IMR-90 (cell line): ENCODE data around the gene WNT8B. TPM values are rescaled to one million over a fixed set of nuclear protein-coding genes. Genes with fewer than 3 reads are reported as not detected.

Experiments used
- ATAC-seq: fragments of 200-7000 bp; cut with Tn5 transposase; 2 replicates; pipeline ENCODE4 v1.9.1; 2020; ENCODE audit warnings: low read depth, mild to moderate bottlenecking, moderate library complexity
- BruUV-seq: library from RNA; stranded (reverse); fragments of 400-500 nt; replicated peaks from 2 replicates; lab custom pipeline; 2021; lab: Mats Ljungman, UMichigan
- CTCF ChIA-PET: fragments of 300-600 bp; formaldehyde crosslinking; extraction: SDS; loops from one replicate; lab custom pipeline; 2021; ENCODE audit warnings: antibody characterized with exemption; lab: Yijun Ruan, JAX
- POLR2A ChIA-PET: fragments of 300-600 bp; sonication (Branson Sonifier 250); formaldehyde crosslinking; loops from one replicate; lab custom pipeline; 2022; ENCODE audit warnings: antibody characterized with exemption; ENCODE audit not compliant: unreplicated experiment; lab: Charles Lee
- DNase-seq: peaks from one replicate; pipeline ENCODE4 v3.0.0; 2013
- H2AFZ ChIP-seq: replicated peaks from 2 replicates; pipeline ENCODE3; 2013; ENCODE audit warnings: low read length, mild to moderate bottlenecking; ENCODE audit not compliant: poor library complexity
- H2AK5ac ChIP-seq: 2 replicates; pipeline ENCODE4 v1.6.1; 2013; ENCODE audit warnings: low read depth, low read length, inconsistent platforms
- H2AK9ac ChIP-seq: replicated peaks from 2 replicates; pipeline ENCODE3; 2013; ENCODE audit warnings: mild to moderate bottlenecking, low read depth, low read length, moderate library complexity; ENCODE audit not compliant: poor library complexity
- H2BK120ac ChIP-seq: 2 replicates; pipeline ENCODE4 v1.6.1; 2013; ENCODE audit warnings: low read depth, low read length, inconsistent platforms
- H2BK15ac ChIP-seq: 3 replicates; pipeline ENCODE4 v1.6.1; 2013; ENCODE audit warnings: low read depth, low read length, inconsistent platforms
- H2BK20ac ChIP-seq: 2 replicates; pipeline ENCODE4 v1.6.1; 2013; ENCODE audit warnings: low read depth, mild to moderate bottlenecking, inconsistent platforms, low read length, moderate library complexity
- H2BK5ac ChIP-seq: 2 replicates; pipeline ENCODE4 v1.6.1; 2013; ENCODE audit warnings: mild to moderate bottlenecking, low read depth, low read length, inconsistent platforms; ENCODE audit not compliant: poor library complexity, severe bottlenecking
- H3K14ac ChIP-seq: replicated peaks from 2 replicates; pipeline ENCODE4 v1.6.1; 2013; ENCODE audit warnings: low read depth, low read length, inconsistent platforms
- H3K18ac ChIP-seq: 2 replicates; pipeline ENCODE4 v1.6.1; 2013; ENCODE audit warnings: low read depth, low read length, control low read depth
- H3K23ac ChIP-seq: 2 replicates; pipeline ENCODE4 v1.6.1; 2013; ENCODE audit warnings: low read depth, low read length, inconsistent platforms
- H3K27ac ChIP-seq: 2 replicates; pipeline ENCODE4 v1.5.1; 2013; ENCODE audit warnings: mild to moderate bottlenecking, control low read depth, low read length; ENCODE audit not compliant: insufficient read depth
- H3K27me3 ChIP-seq: 2 replicates; pipeline ENCODE4 v1.6.1; 2013; ENCODE audit warnings: low read length; ENCODE audit not compliant: control insufficient read depth, insufficient read depth
- H3K36me3 ChIP-seq: 2 replicates; pipeline ENCODE4 v1.6.1; 2013; ENCODE audit warnings: low read length, mixed read lengths; ENCODE audit not compliant: control insufficient read depth, insufficient read depth
- H3K4ac ChIP-seq: 2 replicates; pipeline ENCODE4 v1.6.1; 2013; ENCODE audit warnings: low read depth, low read length, inconsistent platforms
- H3K4me1 ChIP-seq: 2 replicates; pipeline ENCODE4 v1.6.1; 2013; ENCODE audit warnings: low read length, mixed read lengths; ENCODE audit not compliant: control insufficient read depth, insufficient read depth
- H3K4me2 ChIP-seq: 2 replicates; pipeline ENCODE4 v1.6.1; 2013; ENCODE audit warnings: low read depth, mild to moderate bottlenecking, control low read depth, low read length, moderate library complexity
- H3K4me3 ChIP-seq: 2 replicates; pipeline ENCODE4 v1.5.1; 2013; ENCODE audit warnings: low read depth, mild to moderate bottlenecking, control low read depth, low read length, moderate library complexity; ENCODE audit not compliant: insufficient read depth
- H3K56ac ChIP-seq: 2 replicates; pipeline ENCODE4 v1.6.1; 2013; ENCODE audit warnings: low read length, inconsistent platforms; ENCODE audit not compliant: insufficient read depth; ENCODE audit errors: extremely low read depth
- H3K79me1 ChIP-seq, 2 experiments: 2 replicates each; pipeline ENCODE4 v1.6.1; 2013; ENCODE audit warnings: low read length in 2 of 2, inconsistent platforms in 1 of 2, low read depth in 1 of 2
- H3K9ac ChIP-seq: 2 replicates; pipeline ENCODE4 v1.6.1; 2013; ENCODE audit warnings: low read depth, low read length, control low read depth
- H3K9me1 ChIP-seq: 2 replicates; pipeline ENCODE4 v1.6.1; 2013; ENCODE audit warnings: low read length, inconsistent platforms; ENCODE audit not compliant: insufficient read depth
- H3K9me3 ChIP-seq: 2 replicates; pipeline ENCODE4 v1.6.1; 2013; ENCODE audit warnings: low read length; ENCODE audit not compliant: control insufficient read depth, insufficient read depth
- H4K20me1 ChIP-seq: 2 replicates; pipeline ENCODE4 v1.6.1; 2013; ENCODE audit warnings: low read length, inconsistent platforms; ENCODE audit not compliant: insufficient read depth
- H4K5ac ChIP-seq: 2 replicates; pipeline ENCODE4 v1.6.1; 2013; ENCODE audit warnings: mild to moderate bottlenecking, low read depth, low read length, control low read depth
- H4K8ac ChIP-seq, 2 experiments: 2 replicates each; pipeline ENCODE4 v1.6.1; 2013; ENCODE audit warnings: low read depth in 2 of 2, low read length in 2 of 2, control low read depth in 1 of 2, inconsistent platforms in 1 of 2
- H4K91ac ChIP-seq: 2 replicates; pipeline ENCODE4 v1.6.1; 2013; ENCODE audit warnings: low read depth, low read length, inconsistent platforms; ENCODE audit not compliant: insufficient read depth
- BHLHE40 ChIP-seq: fragments of 150-350 bp; IDR thresholded peaks from 2 replicates; pipeline ENCODE4 v1.6.1; 2016; ENCODE audit warnings: mild to moderate bottlenecking, low read depth, low read length
- CEBPB ChIP-seq: IDR thresholded peaks from 2 replicates; pipeline ENCODE4 v1.6.1; 2012; ENCODE audit warnings: low read depth, low read length, improper control_type of control experiment
- CHD1 ChIP-seq: IDR thresholded peaks from 2 replicates; pipeline ENCODE4 v1.6.1; 2012; ENCODE audit warnings: low read depth, low read length, improper control_type of control experiment
- FOS ChIP-seq: fragments of 150-350 bp; IDR thresholded peaks from 2 replicates; pipeline ENCODE4 v1.6.1; 2016; ENCODE audit warnings: low read depth, low read length
- MAFK ChIP-seq: IDR thresholded peaks from 2 replicates; pipeline ENCODE4 v1.6.1; 2012; ENCODE audit warnings: low read depth, low read length, improper control_type of control experiment
- MAZ ChIP-seq: IDR thresholded peaks from 2 replicates; pipeline ENCODE4 v1.6.1; 2012; ENCODE audit warnings: low read depth, mild to moderate bottlenecking, low read length, improper control_type of control experiment, moderate library complexity, borderline replicate concordance
- MXI1 ChIP-seq: IDR thresholded peaks from 2 replicates; pipeline ENCODE4 v1.6.1; 2012; ENCODE audit warnings: low read depth, mild to moderate bottlenecking, low read length, moderate library complexity, borderline replicate concordance
- NFE2L2 ChIP-seq: fragments of 150-350 bp; IDR thresholded peaks from 2 replicates; pipeline ENCODE4 v1.6.1; 2016; ENCODE audit warnings: low read depth, mild to moderate bottlenecking, low read length
- POLR2A ChIP-seq: IDR thresholded peaks from 2 replicates; pipeline ENCODE4 v1.6.1; 2012; ENCODE audit warnings: mild to moderate bottlenecking, low read depth, low read length
- RCOR1 ChIP-seq: IDR thresholded peaks from 2 replicates; pipeline ENCODE4 v1.6.1; 2012; ENCODE audit warnings: mild to moderate bottlenecking, low read length, improper control_type of control experiment; ENCODE audit not compliant: insufficient replicate concordance
- RFX5 ChIP-seq: IDR thresholded peaks from 2 replicates; pipeline ENCODE4 v1.8.0; 2012; ENCODE audit warnings: low read depth, mild to moderate bottlenecking, low read length, moderate library complexity
- SMC3 ChIP-seq: fragments of 150-350 bp; IDR thresholded peaks from 2 replicates; pipeline ENCODE4 v1.6.1; 2016; ENCODE audit warnings: low read depth, mild to moderate bottlenecking, antibody characterized with exemption, low read length, moderate library complexity
- WGBS, 2 experiments: methylation state at CpG; one replicate each; pipeline versions ENCODE4 v1.1.5 to v1.1.7; 2013; ENCODE audit warnings: missing lambda C conversion rate in 2 of 2; ENCODE audit not compliant: insufficient read length in 1 of 2; ENCODE audit errors: extremely low coverage in 2 of 2; 5-methylcytosine and 5-hydroxymethylcytosine counted together
- dilution Hi-C: fragments of 300-500 bp; cut with HindIII; formaldehyde crosslinking; loops from one replicate; pipeline ENCODE4 v1.14.3; 2018; ENCODE audit warnings: low sequenced_read_pairs; ENCODE audit not compliant: unreplicated experiment
- in situ Hi-C: fragments of 300-500 bp; cut with MboI; formaldehyde crosslinking; loops from 3 replicates; pipeline ENCODE4 v1.14.3; 2019; ENCODE audit warnings: low sequenced_read_pairs, inconsistent platforms, mixed read lengths
- intact Hi-C: fragments of 100-400 bp; cut with micrococcal nuclease; formaldehyde crosslinking; loops from 2 replicates; pipeline ENCODE4 v1.10.0; 2022
- polyA plus RNA-seq, 3 experiments: library from polyadenylated mRNA; depleted of rRNA; stranded (reverse); fragments of >200 nt; gene quantifications; 2 replicates each; pipeline ENCODE4 v1.2.3, GENCODE V29; 2012; ENCODE audit warnings: low replicate concordance in 1 of 3
- total RNA-seq: library from RNA; depleted of rRNA; stranded (reverse); fragments of >200 nt; gene quantifications from 2 replicates; pipeline ENCODE4 v1.2.3, GENCODE V29; 2012
- TF ChIP-seq, protein P1 (sequence below): fragments of 150-350 bp; IDR thresholded peaks from 2 replicates; pipeline ENCODE4 v1.6.1; 2016; ENCODE audit warnings: low read depth, mild to moderate bottlenecking, low read length, moderate library complexity, borderline replicate concordance
- TF ChIP-seq, protein P2 (sequence below): fragments of 150-350 bp; IDR thresholded peaks from 2 replicates; pipeline ENCODE4 v1.6.1; 2017; ENCODE audit warnings: mild to moderate bottlenecking, antibody characterized with exemption, low read length, low read depth
- TF ChIP-seq, protein P3 (sequence below): conservative IDR thresholded peaks from 2 replicates; pipeline ENCODE4 v1.5.1; 2012; ENCODE audit warnings: mild to moderate bottlenecking, low read depth, low read length, improper control_type of control experiment

WNT8B gene
- total and polyA plus RNA-seq, 2 of the 4 experiments (the other 2 are of a cell fraction): 0.03 TPM; not detected in 1

DNA sequence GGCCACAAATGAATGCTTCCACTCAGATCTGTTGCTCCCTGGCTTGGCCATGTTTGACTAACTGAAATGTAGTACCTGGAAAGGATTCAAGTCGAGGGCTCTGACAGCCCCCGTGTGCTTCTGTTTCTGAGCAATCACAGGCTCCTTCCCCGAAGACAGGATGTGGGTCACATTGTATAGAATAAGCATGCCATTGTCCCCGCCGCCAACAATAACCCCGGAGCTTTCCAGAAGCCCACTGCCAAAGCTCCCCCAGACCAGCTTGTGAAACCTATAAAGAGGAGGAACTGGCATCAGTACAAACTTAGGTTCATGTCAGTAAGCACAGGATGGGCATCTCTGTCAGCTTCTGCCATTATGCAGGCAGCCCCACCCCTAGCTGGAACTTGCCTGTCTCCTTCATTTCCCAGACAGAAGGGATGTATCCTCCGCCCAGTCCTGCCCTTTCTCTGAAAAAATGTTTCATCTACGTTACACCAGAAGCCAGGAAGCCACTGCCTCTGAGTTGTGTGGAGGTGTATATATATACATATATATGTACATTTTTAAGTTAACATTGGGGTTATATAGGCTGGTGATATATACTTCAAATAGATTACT is 46.5 kb downstream of the WNT8B start:
- in situ Hi-C loops: loop anchor here (5.0 kb wide), 2 partner anchors 77 to 167 kb away; no protein-coding TSS in a partner anchor
- no peak for ATAC-seq
- BruUV-seq: no TSS peak
- TF ChIP-seq MXI1: no peak
- no peak for TF ChIP-seq MAFK
- no peak for TF ChIP-seq NFE2L2
- no peak for TF ChIP-seq RCOR1
- no peak for TF ChIP-seq CEBPB
- TF ChIP-seq RFX5: no peak
- TF ChIP-seq BHLHE40: no peak
- TF ChIP-seq, protein P1, sequence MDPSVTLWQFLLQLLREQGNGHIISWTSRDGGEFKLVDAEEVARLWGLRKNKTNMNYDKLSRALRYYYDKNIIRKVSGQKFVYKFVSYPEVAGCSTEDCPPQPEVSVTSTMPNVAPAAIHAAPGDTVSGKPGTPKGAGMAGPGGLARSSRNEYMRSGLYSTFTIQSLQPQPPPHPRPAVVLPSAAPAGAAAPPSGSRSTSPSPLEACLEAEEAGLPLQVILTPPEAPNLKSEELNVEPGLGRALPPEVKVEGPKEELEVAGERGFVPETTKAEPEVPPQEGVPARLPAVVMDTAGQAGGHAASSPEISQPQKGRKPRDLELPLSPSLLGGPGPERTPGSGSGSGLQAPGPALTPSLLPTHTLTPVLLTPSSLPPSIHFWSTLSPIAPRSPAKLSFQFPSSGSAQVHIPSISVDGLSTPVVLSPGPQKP: no peak
- no peak for TF ChIP-seq MAZ
- TF ChIP-seq FOS: no peak
- TF ChIP-seq, protein P2, sequence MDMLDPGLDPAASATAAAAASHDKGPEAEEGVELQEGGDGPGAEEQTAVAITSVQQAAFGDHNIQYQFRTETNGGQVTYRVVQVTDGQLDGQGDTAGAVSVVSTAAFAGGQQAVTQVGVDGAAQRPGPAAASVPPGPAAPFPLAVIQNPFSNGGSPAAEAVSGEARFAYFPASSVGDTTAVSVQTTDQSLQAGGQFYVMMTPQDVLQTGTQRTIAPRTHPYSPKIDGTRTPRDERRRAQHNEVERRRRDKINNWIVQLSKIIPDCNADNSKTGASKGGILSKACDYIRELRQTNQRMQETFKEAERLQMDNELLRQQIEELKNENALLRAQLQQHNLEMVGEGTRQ: no peak
- no peak for TF ChIP-seq SMC3
- TF ChIP-seq CHD1: no peak
- TF ChIP-seq POLR2A: no peak
- TF ChIP-seq, protein P3, sequence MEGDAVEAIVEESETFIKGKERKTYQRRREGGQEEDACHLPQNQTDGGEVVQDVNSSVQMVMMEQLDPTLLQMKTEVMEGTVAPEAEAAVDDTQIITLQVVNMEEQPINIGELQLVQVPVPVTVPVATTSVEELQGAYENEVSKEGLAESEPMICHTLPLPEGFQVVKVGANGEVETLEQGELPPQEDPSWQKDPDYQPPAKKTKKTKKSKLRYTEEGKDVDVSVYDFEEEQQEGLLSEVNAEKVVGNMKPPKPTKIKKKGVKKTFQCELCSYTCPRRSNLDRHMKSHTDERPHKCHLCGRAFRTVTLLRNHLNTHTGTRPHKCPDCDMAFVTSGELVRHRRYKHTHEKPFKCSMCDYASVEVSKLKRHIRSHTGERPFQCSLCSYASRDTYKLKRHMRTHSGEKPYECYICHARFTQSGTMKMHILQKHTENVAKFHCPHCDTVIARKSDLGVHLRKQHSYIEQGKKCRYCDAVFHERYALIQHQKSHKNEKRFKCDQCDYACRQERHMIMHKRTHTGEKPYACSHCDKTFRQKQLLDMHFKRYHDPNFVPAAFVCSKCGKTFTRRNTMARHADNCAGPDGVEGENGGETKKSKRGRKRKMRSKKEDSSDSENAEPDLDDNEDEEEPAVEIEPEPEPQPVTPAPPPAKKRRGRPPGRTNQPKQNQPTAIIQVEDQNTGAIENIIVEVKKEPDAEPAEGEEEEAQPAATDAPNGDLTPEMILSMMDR: no peak

More for the DNA sequence above, 46.5 kb downstream of the WNT8B start:
- Histone ChIP-seq H4K20me1 (no peaks in the 10 kb centered on the region), H2BK15ac (no peak overlapping the region), H3K14ac (no peak overlapping the region), H2AK9ac (no peak overlapping the region), H3K79me1 (no peaks in the 10 kb centered on the region), H3K23ac (no peak overlapping the region), H2AFZ (no peak overlapping the region), H3K4ac (no peak overlapping the region), H3K4me1 (no peaks in the 10 kb centered on the region; the same call in 1 of the 2 replicates), H3K27me3 (no peaks in the 10 kb centered on the region), H3K9me1 (peaks cover 3% of the 10 kb centered on the region; the same call in 1 of the 2 replicates), H2BK120ac (no peak overlapping the region), H2BK5ac (no peak overlapping the region), H3K9ac (no peak overlapping the region), H4K8ac (no peak overlapping the region), H3K27ac (no peak overlapping the region), H3K9me3 (no peaks in the 10 kb centered on the region), H4K91ac (no peak overlapping the region), H2BK20ac (no peak overlapping the region; the same call in 1 of the 2 replicates), H2AK5ac (no peak overlapping the region), H3K4me3 (no peak overlapping the region), H3K4me2 (no peak overlapping the region), H3K56ac (no peak overlapping the region), H4K5ac (no peak overlapping the region), H3K18ac (no peak overlapping the region), H3K36me3 (peaks cover 10% of the 10 kb centered on the region)
- POLR2A ChIA-PET: interaction anchor here (0.5 kb wide), 1 partner anchor 11 kb away, joined by 6 read pairs; no protein-coding TSS in a partner anchor
- CTCF ChIA-PET: interaction anchor here (0.7 to 2.3 kb wide), 12 partner anchors 10 to 663 kb away, joined by 3 to 25 read pairs (median 4); partner anchors contain the start of genes SCD and SEC31B
- intact Hi-C loops: loop anchor here (10.0 kb wide), 1 partner anchor 205 kb away; no protein-coding TSS in a partner anchor
- dilution Hi-C loops: no loop called here
- no CpG with 5 or more reads among the region's 8 CpGs for WGBS, 2 experiments
- DNase-seq: no peak
